Measurements from ENCODE around the gene ZDHHC4.

- no peak for TF ChIP-seq SP1 (IDR thresholded peaks at IDR 0.05; ENCODE audit: low read depth, low read length)
- no peak for TF ChIP-seq CTCF (IDR thresholded peaks at IDR 0.05 in 2 of 3, conservative IDR thresholded peaks at IDR 0.05 in 1 of 3; ENCODE audit: control insufficient read depth in 2 of 3, extremely low read depth in 1 of 3, insufficient read depth in 1 of 3, low read depth in 3 of 3, low read length in 3 of 3)
- no peak for TF ChIP-seq TAF1 (IDR thresholded peaks at IDR 0.05; ENCODE audit: borderline replicate concordance, low read depth, low read length)
- TF ChIP-seq REST (IDR thresholded peaks at IDR 0.05; ENCODE audit: low read depth, low read length), result no peak
- no peak for TF ChIP-seq POLR2A (IDR thresholded peaks at IDR 0.05; ENCODE audit: low read depth, low read length)
- TF ChIP-seq SMAD1 (IDR thresholded peaks at IDR 0.05; ENCODE audit: low read depth, partially characterized antibody), result no peak
- no peak for TF ChIP-seq POU2F2 (IDR thresholded peaks at IDR 0.05; ENCODE audit: borderline replicate concordance, low read depth, low read length)
- TF ChIP-seq USF2 (IDR thresholded peaks at IDR 0.05; ENCODE audit: borderline replicate concordance, low read depth, low read length), result no peak
Measured at GRCh38 chr7:6628045-6628444, 50.8 kb downstream of the ZDHHC4 start.
